Measurements from ENCODE around the gene KAT6B.

The KAT6B gene

GRCh38 chr10:74824184-74824899, 2.1 kb upstream of the KAT6B start:
- DNase-seq: peak; percentile 40

- DNase-seq: peak; percentile 72
Measured at GRCh38 chr10:74824900-74825370, 1.5 kb upstream of the KAT6B start.

- no peak for DNase-seq
Measured at GRCh38 chr10:74825371-74826141, 844 bp upstream of the KAT6B start.

GRCh38 chr10:74827045-74827441, 643 bp downstream of the KAT6B start:
- DNase-seq: no peak

GRCh38 chr10:74827694-74828093, 1.3 kb downstream of the KAT6B start:
- DNase-seq: no peak

GRCh38 chr10:74828946-74829345, 2.5 kb downstream of the KAT6B start:
- DNase-seq: no peak

- DNase-seq: no peak
Measured at GRCh38 chr10:74831518-74832120, 5.2 kb downstream of the KAT6B start.

GRCh38 chr10:74835963-74836362, 9.6 kb downstream of the KAT6B start:
- no peak for DNase-seq

GRCh38 chr10:74836877-74837276, 10.5 kb downstream of the KAT6B start:
- no peak for DNase-seq

GRCh38 chr10:74837743-74838142, 11.3 kb downstream of the KAT6B start:
- DNase-seq: no peak

GRCh38 chr10:74839708-74840107, 13.3 kb downstream of the KAT6B start:
- no peak for DNase-seq

- DNase-seq: no peak
Measured at GRCh38 chr10:74841265-74841973, 15.0 kb downstream of the KAT6B start.

GRCh38 chr10:74842301-74842954, 16.0 kb downstream of the KAT6B start:
- no peak for DNase-seq

- no peak for DNase-seq
Measured at GRCh38 chr10:74846958-74847357, 20.6 kb downstream of the KAT6B start.

- DNase-seq: no peak
Measured at GRCh38 chr10:74851831-74852230, 25.4 kb downstream of the KAT6B start.

- no peak for DNase-seq
Measured at GRCh38 chr10:74852381-74852780, 26.0 kb downstream of the KAT6B start.

- DNase-seq: no peak
Measured at GRCh38 chr10:74854610-74855009, 28.2 kb downstream of the KAT6B start.

- DNase-seq: no peak
Measured at GRCh38 chr10:74855027-74855426, 28.6 kb downstream of the KAT6B start.

- no peak for DNase-seq
Measured at GRCh38 chr10:74855439-74855838, 29.0 kb downstream of the KAT6B start.

GRCh38 chr10:74856940-74857339, 30.5 kb downstream of the KAT6B start:
- DNase-seq: no peak

GRCh38 chr10:74857586-74857985, 31.2 kb downstream of the KAT6B start:
- no peak for DNase-seq

- DNase-seq: no peak
Measured at GRCh38 chr10:74859546-74859945, 33.1 kb downstream of the KAT6B start.

- DNase-seq: no peak
Measured at GRCh38 chr10:74862625-74863024, 36.2 kb downstream of the KAT6B start.

All from activated T-cell treated with anti-CD3 and anti-CD28 coated beads, Interleukin-2, amount 50 U/mL, for 1 hour (primary cell).